GM12865 (cell line): Measurements from ENCODE around the gene RTN4.

ENCODE experiments used
- DNase-seq: peaks from one replicate; pipeline ENCODE4 v3.0.0; 2010; ENCODE audit warnings: low read depth
- H3K4me3 ChIP-seq: 2 replicates; pipeline ENCODE4 v1.5.1; 2011; ENCODE audit warnings: mild to moderate bottlenecking, low read depth, low read length, control low read depth
- TF ChIP-seq, protein P1 (sequence below): IDR thresholded peaks from 2 replicates; pipeline ENCODE4 v1.5.1; 2011; ENCODE audit warnings: low read length, control low read depth, low read depth, inconsistent platforms; ENCODE audit not compliant: insufficient read depth; ENCODE audit errors: missing control alignments

Gene RTN4

DNA sequence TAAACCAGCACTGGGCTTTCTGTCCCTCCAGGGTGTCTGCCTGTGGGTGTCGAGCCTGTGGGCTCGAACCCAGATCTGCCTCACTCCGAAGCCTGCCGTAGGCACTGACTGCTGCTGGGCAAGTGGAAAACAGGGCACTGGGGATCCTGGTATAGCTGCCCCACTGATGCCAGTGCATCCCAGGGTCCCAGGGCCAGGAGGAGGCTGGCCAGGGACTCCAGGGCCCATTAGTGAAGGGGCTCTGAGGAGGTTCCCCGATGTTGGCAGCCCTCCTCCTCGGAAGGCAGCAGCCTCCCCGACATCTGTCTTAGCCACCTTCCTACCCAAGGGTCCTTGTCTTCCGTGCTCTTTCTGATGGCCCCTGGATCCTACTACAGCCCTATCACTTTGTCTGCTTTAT lies 96.1 kb downstream of the RTN4 start:
- DNase-seq: no peak
- H3K4me3 ChIP-seq: no peak overlapping the region
- TF ChIP-seq, protein P1, sequence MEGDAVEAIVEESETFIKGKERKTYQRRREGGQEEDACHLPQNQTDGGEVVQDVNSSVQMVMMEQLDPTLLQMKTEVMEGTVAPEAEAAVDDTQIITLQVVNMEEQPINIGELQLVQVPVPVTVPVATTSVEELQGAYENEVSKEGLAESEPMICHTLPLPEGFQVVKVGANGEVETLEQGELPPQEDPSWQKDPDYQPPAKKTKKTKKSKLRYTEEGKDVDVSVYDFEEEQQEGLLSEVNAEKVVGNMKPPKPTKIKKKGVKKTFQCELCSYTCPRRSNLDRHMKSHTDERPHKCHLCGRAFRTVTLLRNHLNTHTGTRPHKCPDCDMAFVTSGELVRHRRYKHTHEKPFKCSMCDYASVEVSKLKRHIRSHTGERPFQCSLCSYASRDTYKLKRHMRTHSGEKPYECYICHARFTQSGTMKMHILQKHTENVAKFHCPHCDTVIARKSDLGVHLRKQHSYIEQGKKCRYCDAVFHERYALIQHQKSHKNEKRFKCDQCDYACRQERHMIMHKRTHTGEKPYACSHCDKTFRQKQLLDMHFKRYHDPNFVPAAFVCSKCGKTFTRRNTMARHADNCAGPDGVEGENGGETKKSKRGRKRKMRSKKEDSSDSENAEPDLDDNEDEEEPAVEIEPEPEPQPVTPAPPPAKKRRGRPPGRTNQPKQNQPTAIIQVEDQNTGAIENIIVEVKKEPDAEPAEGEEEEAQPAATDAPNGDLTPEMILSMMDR: no peak

DNA sequence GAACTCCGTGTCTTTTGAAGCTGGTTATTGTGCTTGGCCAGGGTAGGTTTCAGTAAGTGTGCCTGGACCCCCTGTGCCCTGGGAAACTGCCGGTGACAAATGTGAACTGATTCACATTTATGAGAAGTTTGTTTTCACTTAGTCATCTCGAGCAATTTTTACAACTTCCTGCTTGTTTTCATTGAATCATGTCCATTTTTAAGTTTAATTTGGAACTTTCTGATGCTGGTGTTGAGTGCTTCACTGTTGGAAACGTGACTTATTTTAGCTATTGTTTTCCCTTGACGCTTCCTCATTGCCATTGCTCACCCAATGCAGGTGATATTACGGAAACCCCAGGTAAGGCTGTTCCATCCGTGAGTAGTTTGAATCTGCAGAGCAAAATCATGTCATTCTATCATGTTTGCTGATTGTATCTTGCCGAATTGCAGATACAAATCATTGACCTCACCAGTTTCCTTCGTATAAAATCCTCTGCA lies 97.2 kb downstream of the RTN4 start:
- TF ChIP-seq, protein P1: no peak
- DNase-seq: no peak
- H3K4me3 ChIP-seq: no peak overlapping the region

DNA sequence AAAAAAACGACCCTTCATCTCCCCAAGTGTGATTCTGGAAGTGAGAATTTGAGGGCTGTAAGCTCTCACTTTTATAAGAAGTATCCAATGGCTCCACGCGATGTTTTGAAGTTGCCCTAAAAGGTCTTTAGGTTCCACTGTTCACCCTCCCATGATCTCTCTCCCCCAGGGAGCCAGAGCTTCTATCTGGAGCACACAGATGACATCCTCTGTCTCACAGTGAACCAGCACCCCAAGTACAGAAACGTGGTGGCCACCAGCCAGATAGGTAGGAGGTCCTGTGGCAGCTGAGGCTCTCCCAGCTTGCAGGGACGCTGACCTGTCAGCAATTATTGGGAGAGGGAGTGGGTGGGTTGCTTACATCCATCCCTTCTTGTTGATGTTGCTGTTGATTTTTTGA lies 97.8 kb downstream of the RTN4 start:
- no peak for DNase-seq
- H3K4me3 ChIP-seq: no peak overlapping the region
- TF ChIP-seq, protein P1: no peak

DNA sequence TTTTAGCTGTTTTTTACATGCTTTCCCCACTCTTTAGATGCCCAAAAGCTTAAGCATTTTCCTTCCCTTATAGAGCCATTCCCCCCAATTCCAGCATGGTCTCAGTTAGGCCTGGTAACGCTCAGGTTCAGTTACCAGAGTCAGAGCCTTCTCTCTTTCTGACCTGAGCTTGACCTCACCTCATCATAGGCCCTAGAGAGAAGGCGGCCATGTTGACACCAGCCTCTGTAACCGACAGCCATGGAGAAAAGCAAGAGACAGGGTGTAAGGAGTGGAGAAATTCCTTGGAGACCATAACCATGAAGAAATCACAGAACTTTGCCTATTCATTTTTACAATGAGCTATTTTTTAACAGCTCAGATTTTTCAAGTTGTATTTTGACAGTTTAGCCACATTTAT lies 99.4 kb downstream of the RTN4 start:
- TF ChIP-seq, protein P1: no peak
- H3K4me3 ChIP-seq: no peak overlapping the region
- DNase-seq: no peak

DNA sequence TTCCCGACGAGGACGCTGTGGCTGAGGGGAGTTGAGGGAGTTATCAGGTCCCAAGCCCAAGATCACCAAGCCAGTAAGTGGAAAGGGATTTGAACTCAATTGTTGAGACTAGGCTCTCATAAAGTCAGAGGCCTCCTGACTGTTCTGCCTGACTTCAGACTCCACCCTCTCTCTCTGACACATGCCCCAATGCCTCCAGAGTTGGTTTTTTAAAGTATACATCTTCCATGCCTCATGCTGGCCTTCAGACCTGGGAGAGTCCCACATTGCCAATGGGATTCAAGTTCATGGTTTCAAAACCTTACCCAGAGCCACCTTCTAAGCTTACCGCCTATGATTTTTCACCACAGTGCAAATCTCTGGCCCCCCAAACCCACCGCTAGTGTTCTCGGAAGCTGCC lies 100.8 kb downstream of the RTN4 start:
- no peak overlapping the region for H3K4me3 ChIP-seq
- DNase-seq: no peak
- TF ChIP-seq, protein P1: no peak

DNA sequence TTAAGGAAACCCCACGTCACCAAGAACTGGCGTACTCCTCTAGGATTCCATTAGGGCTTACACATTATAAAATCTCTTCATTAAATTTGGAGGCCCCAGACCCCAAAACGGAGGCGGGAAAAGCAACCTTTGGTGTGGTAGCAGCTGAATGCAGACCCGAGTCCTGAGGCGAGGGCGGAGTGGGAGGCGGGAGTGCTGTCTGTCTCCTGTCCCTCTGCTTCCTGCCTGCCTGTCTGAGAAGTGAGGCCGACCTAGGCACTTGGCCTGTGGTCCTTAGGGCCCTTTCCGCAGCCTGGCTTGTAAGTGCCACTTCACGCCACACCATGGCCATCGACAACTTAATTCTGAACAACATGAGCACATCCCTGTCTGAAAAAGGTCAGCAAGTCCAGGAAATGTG lies 102.1 kb downstream of the RTN4 start:
- TF ChIP-seq, protein P1: no peak
- no peak for DNase-seq
- H3K4me3 ChIP-seq: no peak overlapping the region

DNA sequence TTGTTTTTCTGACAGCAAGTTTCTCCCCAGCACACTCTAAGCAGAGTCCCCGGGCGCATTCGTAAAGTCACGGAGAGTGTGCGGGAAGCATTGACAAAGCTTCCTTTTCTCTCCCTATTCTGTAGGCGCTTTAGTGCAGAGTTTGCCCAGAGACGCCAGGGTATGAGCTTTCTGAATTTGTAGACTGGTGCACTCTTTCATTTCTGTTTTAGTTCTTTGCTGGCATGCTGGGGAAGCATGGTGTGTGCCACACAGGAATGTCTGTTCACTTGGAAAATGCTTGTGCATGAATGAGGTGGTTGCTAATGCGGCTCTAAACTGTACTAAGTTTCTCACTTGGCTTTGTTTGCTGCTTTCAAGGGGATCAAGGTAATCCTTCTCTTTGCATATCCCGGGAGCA lies 102.6 kb downstream of the RTN4 start:
- no peak for DNase-seq
- TF ChIP-seq, protein P1: no peak
- no peak overlapping the region for H3K4me3 ChIP-seq
